Measurements from ENCODE around the gene KANSL1. TPM values are rescaled to one million over a fixed set of nuclear protein-coding genes. Genes with fewer than 3 reads are reported as not detected.
"Not testable (repeated sequence)": the region's sequence is repeated elsewhere in the genome, so short reads cannot be mapped to it uniquely, and the experiment has no call there.

The KANSL1 gene, protein sequence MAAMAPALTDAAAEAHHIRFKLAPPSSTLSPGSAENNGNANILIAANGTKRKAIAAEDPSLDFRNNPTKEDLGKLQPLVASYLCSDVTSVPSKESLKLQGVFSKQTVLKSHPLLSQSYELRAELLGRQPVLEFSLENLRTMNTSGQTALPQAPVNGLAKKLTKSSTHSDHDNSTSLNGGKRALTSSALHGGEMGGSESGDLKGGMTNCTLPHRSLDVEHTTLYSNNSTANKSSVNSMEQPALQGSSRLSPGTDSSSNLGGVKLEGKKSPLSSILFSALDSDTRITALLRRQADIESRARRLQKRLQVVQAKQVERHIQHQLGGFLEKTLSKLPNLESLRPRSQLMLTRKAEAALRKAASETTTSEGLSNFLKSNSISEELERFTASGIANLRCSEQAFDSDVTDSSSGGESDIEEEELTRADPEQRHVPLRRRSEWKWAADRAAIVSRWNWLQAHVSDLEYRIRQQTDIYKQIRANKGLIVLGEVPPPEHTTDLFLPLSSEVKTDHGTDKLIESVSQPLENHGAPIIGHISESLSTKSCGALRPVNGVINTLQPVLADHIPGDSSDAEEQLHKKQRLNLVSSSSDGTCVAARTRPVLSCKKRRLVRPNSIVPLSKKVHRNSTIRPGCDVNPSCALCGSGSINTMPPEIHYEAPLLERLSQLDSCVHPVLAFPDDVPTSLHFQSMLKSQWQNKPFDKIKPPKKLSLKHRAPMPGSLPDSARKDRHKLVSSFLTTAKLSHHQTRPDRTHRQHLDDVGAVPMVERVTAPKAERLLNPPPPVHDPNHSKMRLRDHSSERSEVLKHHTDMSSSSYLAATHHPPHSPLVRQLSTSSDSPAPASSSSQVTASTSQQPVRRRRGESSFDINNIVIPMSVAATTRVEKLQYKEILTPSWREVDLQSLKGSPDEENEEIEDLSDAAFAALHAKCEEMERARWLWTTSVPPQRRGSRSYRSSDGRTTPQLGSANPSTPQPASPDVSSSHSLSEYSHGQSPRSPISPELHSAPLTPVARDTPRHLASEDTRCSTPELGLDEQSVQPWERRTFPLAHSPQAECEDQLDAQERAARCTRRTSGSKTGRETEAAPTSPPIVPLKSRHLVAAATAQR (N-terminal part only)
- 100 to 1,000 TPM in 2 of 4 donors, 10 to 100 TPM in 2; 91.3 to 120 (median 105) TPM for total RNA-seq

DNA sequence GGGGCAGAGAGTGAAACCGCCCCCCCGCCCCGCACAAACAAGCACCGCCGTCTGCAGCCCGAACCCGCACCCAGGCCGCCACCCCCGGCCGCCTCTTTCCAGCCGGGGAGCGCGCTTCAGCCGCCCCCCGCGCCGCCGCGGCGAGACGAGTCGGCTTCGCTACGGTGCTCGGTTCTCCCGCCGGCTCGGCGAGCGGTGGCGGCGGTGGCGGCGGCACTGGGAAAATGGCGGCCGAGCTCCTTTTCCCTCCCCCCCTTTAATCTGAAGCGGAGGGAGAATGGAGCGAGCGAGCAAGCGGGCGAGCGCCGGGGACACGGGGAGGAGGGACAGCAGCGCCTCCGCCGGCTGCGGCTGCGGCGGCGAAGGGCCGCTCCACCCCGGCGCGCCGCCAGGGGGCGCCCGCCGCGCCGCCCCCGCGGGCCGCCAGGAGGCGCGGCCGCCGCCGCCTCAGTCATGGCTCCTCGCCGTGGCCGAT, at the start of gene KANSL1:
Gene KANSL1, minus strand, starts transcription at position 279 of the 475 bp plus-strand sequence. CDS start 21,286 bp downstream, outside the sequence.
- peak within 1 kb of the TSS; percentile 80 to 100 (median 98) for H3K4me3 ChIP-seq
- H3K36me3 ChIP-seq = no peaks in the 10 kb centered on the region
- TF ChIP-seq EP300 (IDR thresholded peaks at IDR 0.05) (peak in 1 of 2 donors; percentile 5), POLR2A (IDR thresholded peaks at IDR 0.05) (peak in 1 of 2 donors; percentile 54)
- TF ChIP-seq, protein P1, sequence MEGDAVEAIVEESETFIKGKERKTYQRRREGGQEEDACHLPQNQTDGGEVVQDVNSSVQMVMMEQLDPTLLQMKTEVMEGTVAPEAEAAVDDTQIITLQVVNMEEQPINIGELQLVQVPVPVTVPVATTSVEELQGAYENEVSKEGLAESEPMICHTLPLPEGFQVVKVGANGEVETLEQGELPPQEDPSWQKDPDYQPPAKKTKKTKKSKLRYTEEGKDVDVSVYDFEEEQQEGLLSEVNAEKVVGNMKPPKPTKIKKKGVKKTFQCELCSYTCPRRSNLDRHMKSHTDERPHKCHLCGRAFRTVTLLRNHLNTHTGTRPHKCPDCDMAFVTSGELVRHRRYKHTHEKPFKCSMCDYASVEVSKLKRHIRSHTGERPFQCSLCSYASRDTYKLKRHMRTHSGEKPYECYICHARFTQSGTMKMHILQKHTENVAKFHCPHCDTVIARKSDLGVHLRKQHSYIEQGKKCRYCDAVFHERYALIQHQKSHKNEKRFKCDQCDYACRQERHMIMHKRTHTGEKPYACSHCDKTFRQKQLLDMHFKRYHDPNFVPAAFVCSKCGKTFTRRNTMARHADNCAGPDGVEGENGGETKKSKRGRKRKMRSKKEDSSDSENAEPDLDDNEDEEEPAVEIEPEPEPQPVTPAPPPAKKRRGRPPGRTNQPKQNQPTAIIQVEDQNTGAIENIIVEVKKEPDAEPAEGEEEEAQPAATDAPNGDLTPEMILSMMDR (IDR thresholded peaks at IDR 0.05) = peak in 3 of 5 experiments; percentile 42 to 90 (median 61)
- H3K9me3 ChIP-seq = no peaks in the 10 kb centered on the region
- H3K27me3 ChIP-seq = no peaks in the 10 kb centered on the region
- H3K27ac ChIP-seq = peak within 1 kb of the TSS; percentile 100
- 1% methylated on average over 24 of the region's 72 CpGs; no CpG with 5 or more reads in 1 of the 2 donors for WGBS, 2 donors
- H3K4me1 ChIP-seq = peaks cover 0 to 49% (median 32%) of the 10 kb centered on the region in 4 donors
- DNase-seq (ENCODE audit: low spot score in 2 of 2) = peak; percentile 63 to 64

DNA sequence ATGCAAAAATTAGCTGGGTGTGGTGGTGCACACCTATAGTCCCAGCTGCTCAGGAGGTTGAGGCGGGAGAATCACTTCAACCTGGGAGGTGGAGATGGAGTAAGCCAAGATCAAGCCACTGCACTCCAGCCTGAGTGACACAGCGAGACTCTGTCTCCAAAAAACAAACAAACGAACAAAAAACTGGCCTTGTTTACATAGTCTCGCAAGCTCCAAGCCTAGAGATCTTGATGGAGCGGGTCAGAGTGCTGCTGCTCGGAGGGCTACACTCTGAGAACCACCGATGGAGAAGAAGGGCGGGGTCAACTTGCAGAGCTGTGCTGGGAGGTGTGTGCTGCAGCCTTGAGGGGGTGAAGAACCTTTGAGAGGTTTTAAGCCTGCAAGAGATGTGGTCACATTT, 38.1 kb upstream of the KANSL1 start:
- H3K4me1 ChIP-seq; H3K27ac ChIP-seq; H3K27me3 ChIP-seq; H3K4me3 ChIP-seq; DNase-seq (ENCODE audit: low spot score in 2 of 2); H3K36me3 ChIP-seq; H3K9me3 ChIP-seq: not testable (repeated sequence)
- 86 to 89% methylated on average over 8 of the region's 8 CpGs for WGBS, 2 donors

DNA sequence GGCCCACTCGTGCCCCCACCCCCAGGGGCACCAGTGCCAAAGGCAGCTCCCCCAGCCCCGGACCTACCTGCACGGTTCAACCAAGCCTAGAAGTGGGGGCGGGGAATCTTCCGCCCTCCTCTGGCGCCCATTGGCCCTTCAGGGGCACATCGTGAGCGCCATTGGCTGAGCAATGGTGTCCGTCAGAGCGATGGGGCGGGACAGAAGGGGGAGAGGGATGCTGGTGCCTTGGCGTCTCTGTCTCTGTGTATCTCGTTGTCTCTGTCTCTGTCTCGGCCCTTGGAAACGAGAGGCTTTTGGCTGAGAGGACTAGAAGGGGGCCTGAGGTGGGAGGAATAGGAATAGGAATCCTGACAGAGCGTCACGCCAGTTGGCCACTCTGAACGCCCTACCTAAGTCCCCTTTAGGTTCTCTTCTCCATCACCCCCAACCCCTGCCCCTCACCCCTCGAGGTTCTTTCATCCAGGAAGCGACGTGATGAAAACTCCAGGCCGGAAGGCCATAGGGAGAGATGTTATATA, 32.1 kb upstream of the KANSL1 start:
- H3K4me1 ChIP-seq, H3K27me3 ChIP-seq, H3K36me3 ChIP-seq, H3K9me3 ChIP-seq: not testable (repeated sequence)
- Histone ChIP-seq H3K4me3 (peak overlapping the region; percentile 51 to 68 (median 62)), H3K27ac (peak overlapping the region in 3 of 4 donors; percentile 45 to 76 (median 55))
- 0 to 1% methylated on average over 14 to 16 of the region's 22 CpGs for WGBS, 2 donors
- DNase-seq (ENCODE audit: low spot score in 2 of 2) = peak; percentile 84 to 94

DNA sequence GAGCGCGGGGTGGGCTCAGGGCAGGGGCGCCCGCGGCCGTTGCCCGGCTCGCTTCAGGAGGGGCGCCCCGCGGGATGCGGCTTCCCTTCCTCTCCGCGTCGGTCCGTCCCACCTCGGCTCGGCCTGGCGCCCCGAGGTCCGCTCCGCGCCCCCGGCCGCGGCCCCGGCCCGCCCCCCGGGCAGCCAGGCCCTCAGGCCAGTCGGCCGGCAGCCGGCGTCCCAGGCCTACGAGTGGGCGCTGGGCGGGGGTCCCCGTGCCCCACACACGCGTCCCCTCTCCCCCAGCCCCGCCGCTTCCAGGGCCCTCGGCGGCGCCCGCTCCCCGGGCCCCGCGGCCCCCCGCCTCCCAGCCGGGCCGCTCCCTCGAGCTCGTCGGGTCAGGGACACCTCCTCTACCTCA, 31.6 kb upstream of the KANSL1 start:
- not testable (repeated sequence) for DNase-seq (ENCODE audit: low spot score in 2 of 2)
- H3K27ac ChIP-seq = peak overlapping the region in 3 of 4 donors; percentile 45 to 76 (median 55)
- no CpG with 5 or more reads among the region's 54 CpGs for WGBS, 2 donors

DNA sequence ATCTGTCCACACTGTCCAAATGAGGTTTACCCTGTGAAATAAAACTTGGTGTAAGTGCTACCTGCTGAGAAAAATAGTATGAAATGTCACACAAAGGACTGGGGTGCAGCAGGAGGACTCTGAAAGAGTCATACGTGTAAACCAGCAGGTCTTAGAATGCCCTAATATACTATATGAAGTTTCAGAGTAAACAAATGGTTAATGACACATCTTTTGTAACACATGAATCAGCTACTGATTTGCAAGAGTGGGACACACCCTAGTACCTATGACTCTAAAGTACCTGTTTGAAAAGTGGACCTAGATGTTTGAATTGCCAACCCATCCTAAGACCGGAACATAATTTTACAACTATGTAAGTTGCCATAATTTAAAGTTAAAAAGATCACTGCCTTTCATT, 29.8 kb upstream of the KANSL1 start:
- WGBS, 2 donors = 100% methylated on average over 1 of the region's 2 CpGs
- DNase-seq (ENCODE audit: low spot score in 2 of 2); H3K9me3 ChIP-seq; H3K27me3 ChIP-seq; H3K4me1 ChIP-seq; H3K27ac ChIP-seq; H3K4me3 ChIP-seq: not testable (repeated sequence)
- peaks cover 0 to 16% (median 0%) of the 10 kb centered on the region in 3 donors for H3K36me3 ChIP-seq

More for the DNA sequence above, 31.6 kb upstream of the KANSL1 start:
- H3K9me3 ChIP-seq, H3K36me3 ChIP-seq, H3K27me3 ChIP-seq, H3K4me1 ChIP-seq: not testable (repeated sequence)
- peak overlapping the region; percentile 51 to 68 (median 62) for H3K4me3 ChIP-seq

DNA sequence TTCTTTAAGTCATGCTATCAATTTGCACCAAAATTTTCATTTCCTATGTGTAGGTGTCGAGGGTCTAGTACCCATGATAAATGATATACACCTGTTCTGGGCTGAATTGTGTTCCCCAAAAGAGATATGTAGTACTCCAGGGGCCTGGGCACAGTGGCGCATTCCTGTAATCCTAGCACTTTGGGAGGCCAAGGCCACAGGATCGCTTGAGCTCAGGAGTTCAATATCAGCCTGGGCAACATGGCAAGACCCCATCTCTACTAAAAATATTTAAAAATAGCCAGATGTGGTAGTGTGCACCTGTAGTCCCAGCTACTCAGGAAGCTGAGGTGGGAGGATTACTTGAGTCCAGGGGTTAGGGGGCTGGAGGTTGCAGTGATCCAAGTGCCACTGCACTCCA, 23.5 kb upstream of the KANSL1 start:
- no peak for DNase-seq (ENCODE audit: low spot score in 2 of 2)
- no peak overlapping the region for H3K27ac ChIP-seq
- H3K27me3 ChIP-seq = no peaks in the 10 kb centered on the region
- no peaks in the 10 kb centered on the region for H3K9me3 ChIP-seq
- peaks cover 0 to 18% (median 0%) of the 10 kb centered on the region in 4 donors for H3K4me1 ChIP-seq
- TF ChIP-seq EP300 (IDR thresholded peaks at IDR 0.05) (no peak), POLR2A (IDR thresholded peaks at IDR 0.05) (no peak)
- TF ChIP-seq, protein P1 (IDR thresholded peaks at IDR 0.05) = no peak
- no peak overlapping the region for H3K4me3 ChIP-seq
- H3K36me3 ChIP-seq = peaks cover 0 to 30% (median 0%) of the 10 kb centered on the region in 3 donors
- 89 to 98% methylated on average over 3 of the region's 3 CpGs for WGBS, 2 donors
